Endometrium (tissue), 2 donors: ENCODE data around the gene KRT34.
"Not testable (repeated sequence)": the region's sequence is repeated elsewhere in the genome, so short reads cannot be mapped to it uniquely, and the experiment has no call there.

Experiments
- FAIRE-seq: peaks from 2 replicates; lab custom pipeline; 2012; peaks lifted over from hg19 to GRCh38; lab: Jason Lieb, UNC
- donor health status: control.
- donor health status: control.

Gene KRT34

GRCh38 chr17:41366070-41366469, 16.0 kb downstream of the KRT34 start:
- no peak for FAIRE-seq

- no peak for FAIRE-seq
Observed at GRCh38 chr17:41363881-41364280, 18.2 kb downstream of the KRT34 start.

GRCh38 chr17:41360296-41360995, 21.7 kb downstream of the KRT34 start:
- FAIRE-seq: no peak

GRCh38 chr17:41354536-41354935, 27.6 kb downstream of the KRT34 start:
- FAIRE-seq: no peak

GRCh38 chr17:41352597-41353366, 29.3 kb downstream of the KRT34 start:
- no peak for FAIRE-seq

- FAIRE-seq: no peak
Observed at GRCh38 chr17:41351177-41351576, 30.9 kb downstream of the KRT34 start.

- not testable (repeated sequence) for FAIRE-seq
Observed at GRCh38 chr17:41350381-41350878, 31.7 kb downstream of the KRT34 start, which contains the start of gene KRT33A. Gene KRT33A (minus strand): TSS chr17:41350828. CDS start chr17:41350767, 61 bp downstream.

- no peak for FAIRE-seq
Observed at GRCh38 chr17:41347869-41348760, 34.0 kb downstream of the KRT34 start.

- not testable (repeated sequence) for FAIRE-seq
Observed at GRCh38 chr17:41346421-41346820, 35.7 kb downstream of the KRT34 start.

- no peak for FAIRE-seq
Observed at GRCh38 chr17:41345992-41346391, 36.1 kb downstream of the KRT34 start.

GRCh38 chr17:41343029-41343428, 39.1 kb downstream of the KRT34 start:
- no peak for FAIRE-seq

GRCh38 chr17:41340934-41341861, 40.9 kb downstream of the KRT34 start:
- no peak for FAIRE-seq

GRCh38 chr17:41340494-41340893, 41.6 kb downstream of the KRT34 start:
- no peak for FAIRE-seq

GRCh38 chr17:41339571-41340172, 42.4 kb downstream of the KRT34 start:
- FAIRE-seq: no peak

GRCh38 chr17:41338961-41339485, 43.1 kb downstream of the KRT34 start:
- FAIRE-seq: peak; percentile 50

- no peak for FAIRE-seq
Observed at GRCh38 chr17:41335747-41336146, 46.4 kb downstream of the KRT34 start.

GRCh38 chr17:41334385-41335305, 47.5 kb downstream of the KRT34 start:
- no peak for FAIRE-seq

- no peak for FAIRE-seq
Observed at GRCh38 chr17:41333836-41334235, 48.3 kb downstream of the KRT34 start.

GRCh38 chr17:41333098-41333497, 49.0 kb downstream of the KRT34 start:
- FAIRE-seq: no peak
